SK-N-MC (cell line): ENCODE results near the gene ETFBKMT.

Experiments
- EZH2 ChIP-seq: fragments of 200-600 bp; sonication (generic); IDR thresholded peaks from one replicate; pipeline ENCODE4 v1.6.1; 2017; ENCODE audit warnings: antibody characterized with exemption
- FOXP2 ChIP-seq: optimal IDR thresholded peaks from 2 replicates; pipeline ENCODE3; 2011; ENCODE audit warnings: mild to moderate bottlenecking, moderate library complexity; ENCODE audit not compliant: insufficient read depth; ENCODE audit errors: extremely low read length, control extremely low read depth

DNA sequence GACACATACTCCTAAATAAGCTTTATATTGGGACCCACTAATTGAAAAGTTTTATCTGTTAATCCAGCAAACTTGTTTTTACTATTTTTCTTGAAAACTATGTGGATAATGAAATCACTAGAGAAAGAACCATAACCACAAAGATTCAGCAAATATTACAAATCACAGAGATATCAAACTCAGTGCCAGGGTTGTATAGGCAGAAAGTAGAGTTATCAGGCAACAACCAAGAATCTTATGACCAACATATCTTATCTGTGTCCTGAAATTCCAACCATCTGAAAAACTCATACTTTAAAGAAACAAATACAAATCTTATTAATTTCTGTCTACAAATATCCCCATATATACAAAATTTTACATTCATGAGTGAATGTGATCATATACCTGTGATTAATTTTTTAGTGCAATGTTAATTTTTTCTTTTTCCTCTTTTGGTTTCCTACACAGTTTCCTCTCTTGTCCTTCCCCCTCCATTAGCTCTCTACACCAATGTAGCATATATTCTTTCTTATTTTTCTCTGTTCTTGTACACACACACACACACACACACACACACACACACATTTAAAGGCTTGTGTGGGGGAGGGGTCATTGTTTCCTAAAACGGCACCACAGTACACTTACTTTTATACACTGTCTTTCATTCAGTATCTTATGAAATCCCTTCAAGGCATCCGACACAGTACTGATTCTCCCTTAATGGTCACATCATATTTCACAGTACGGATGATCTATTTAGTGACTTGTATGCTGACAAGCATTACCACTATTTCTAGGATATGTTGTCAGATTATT is 50.7 kb downstream of the ETFBKMT start:
- no peak for TF ChIP-seq FOXP2
- no peak for TF ChIP-seq EZH2
